ENCODE data around the gene CPLANE2.
"Not testable (repeated sequence)": the region's sequence is repeated elsewhere in the genome, so short reads cannot be mapped to it uniquely, and the experiment has no call there.

CPLANE2 gene

GRCh38 chr1:16250524-16251251 lies 13.7 kb upstream of the CPLANE2 start:
- DNase-seq (ENCODE audit: extremely low spot score, insufficient read length, low read depth) (no peak), FAIRE-seq (no peak)

- FAIRE-seq (no peak), DNase-seq (ENCODE audit: extremely low spot score, insufficient read length, low read depth) (no peak)
Observed at GRCh38 chr1:16249596-16250241, 12.7 kb upstream of the CPLANE2 start.

- FAIRE-seq (peak; percentile 91), DNase-seq (ENCODE audit: extremely low spot score, insufficient read length, low read depth) (peak; percentile 35)
Observed at GRCh38 chr1:16248603-16249516, 11.9 kb upstream of the CPLANE2 start.

- no peak for FAIRE-seq
- no peak for DNase-seq (ENCODE audit: extremely low spot score, insufficient read length, low read depth)
Observed at GRCh38 chr1:16248007-16248436, 11.0 kb upstream of the CPLANE2 start.

GRCh38 chr1:16247441-16247840 lies 10.5 kb upstream of the CPLANE2 start:
- DNase-seq (ENCODE audit: extremely low spot score, insufficient read length, low read depth) (no peak), FAIRE-seq (no peak)

GRCh38 chr1:16246961-16247360 lies 10.0 kb upstream of the CPLANE2 start:
- FAIRE-seq (no peak), DNase-seq (ENCODE audit: extremely low spot score, insufficient read length, low read depth) (no peak)

GRCh38 chr1:16246239-16246638 lies 9.3 kb upstream of the CPLANE2 start:
- not testable (repeated sequence) for FAIRE-seq; DNase-seq (ENCODE audit: extremely low spot score, insufficient read length, low read depth)

- no peak for FAIRE-seq
- DNase-seq (ENCODE audit: extremely low spot score, insufficient read length, low read depth): no peak
Observed at GRCh38 chr1:16245476-16246196, 8.7 kb upstream of the CPLANE2 start.

- DNase-seq (ENCODE audit: extremely low spot score, insufficient read length, low read depth): no peak
- FAIRE-seq: no peak
Observed at GRCh38 chr1:16244650-16245285, 7.8 kb upstream of the CPLANE2 start.

- no peak for DNase-seq (ENCODE audit: extremely low spot score, insufficient read length, low read depth)
- FAIRE-seq: peak; percentile 84
Observed at GRCh38 chr1:16243936-16244649, 7.1 kb upstream of the CPLANE2 start.

- DNase-seq (ENCODE audit: extremely low spot score, insufficient read length, low read depth) (no peak), FAIRE-seq (no peak)
Observed at GRCh38 chr1:16243215-16243610, 6.2 kb upstream of the CPLANE2 start.

- no peak for DNase-seq (ENCODE audit: extremely low spot score, insufficient read length, low read depth)
- no peak for FAIRE-seq
Observed at GRCh38 chr1:16242556-16243214, 5.7 kb upstream of the CPLANE2 start.

- no peak for FAIRE-seq
Observed at GRCh38 chr1:16241221-16241708, 4.3 kb upstream of the CPLANE2 start.

GRCh38 chr1:16239972-16240491 lies 3.0 kb upstream of the CPLANE2 start:
- no peak for DNase-seq (ENCODE audit: extremely low spot score, insufficient read length, low read depth)
- FAIRE-seq: no peak

More at GRCh38 chr1:16241221-16241708, 4.3 kb upstream of the CPLANE2 start:
- no peak for DNase-seq (ENCODE audit: extremely low spot score, insufficient read length, low read depth)

- DNase-seq (ENCODE audit: extremely low spot score, insufficient read length, low read depth) (no peak), FAIRE-seq (no peak)
Observed at GRCh38 chr1:16237343-16237830, 404 bp upstream of the CPLANE2 start.

GRCh38 chr1:16235944-16236510 lies 956 bp downstream of the CPLANE2 start:
- FAIRE-seq: no peak
- no peak for DNase-seq (ENCODE audit: extremely low spot score, insufficient read length, low read depth)

- DNase-seq (ENCODE audit: extremely low spot score, insufficient read length, low read depth) (no peak), FAIRE-seq (no peak)
Observed at GRCh38 chr1:16235347-16235746, 1.6 kb downstream of the CPLANE2 start.

Data from GM18507 (cell line).